NCI-H2171 (cell line): ENCODE data around the gene ATG14.
"Not testable (repeated sequence)": the region's sequence is repeated elsewhere in the genome, so short reads cannot be mapped to it uniquely, and the experiment has no call there.

Experiments used
- DNase-seq: peaks from one replicate; lab custom pipeline; 2025; lab: John Stamatoyannopoulos, UW

Gene ATG14

GRCh38 chr14:55411426-55412389, at the start of gene ATG14:
TSS of gene ATG14 (minus strand) at chr14:55411830. CDS start at chr14:55411822, 8 bp downstream.
- peak; percentile 91 for DNase-seq

- DNase-seq, result no peak
Observed at GRCh38 chr14:55458800-55459515, 47.3 kb upstream of the ATG14 start.

- DNase-seq, result no peak
Observed at GRCh38 chr14:55457496-55457895, 45.9 kb upstream of the ATG14 start.

GRCh38 chr14:55456411-55456810, 44.8 kb upstream of the ATG14 start:
- DNase-seq, result not testable (repeated sequence)

- DNase-seq, result peak; percentile 37
Observed at GRCh38 chr14:55454264-55455002, 42.8 kb upstream of the ATG14 start.

- DNase-seq, result no peak
Observed at GRCh38 chr14:55451950-55452349, 40.3 kb upstream of the ATG14 start.

- no peak for DNase-seq
Observed at GRCh38 chr14:55451398-55451797, 39.8 kb upstream of the ATG14 start.

GRCh38 chr14:55450987-55451386, 39.4 kb upstream of the ATG14 start:
- DNase-seq, result no peak

- DNase-seq, result no peak
Observed at GRCh38 chr14:55450539-55450938, 38.9 kb upstream of the ATG14 start.

- no peak for DNase-seq
Observed at GRCh38 chr14:55450124-55450523, 38.5 kb upstream of the ATG14 start.

- no peak for DNase-seq
Observed at GRCh38 chr14:55449116-55449515, 37.5 kb upstream of the ATG14 start.

- no peak for DNase-seq
Observed at GRCh38 chr14:55448141-55448614, 36.5 kb upstream of the ATG14 start.

- no peak for DNase-seq
Observed at GRCh38 chr14:55446833-55447232, 35.2 kb upstream of the ATG14 start.

- DNase-seq, result peak; percentile 46
Observed at GRCh38 chr14:55446127-55446736, 34.6 kb upstream of the ATG14 start.

GRCh38 chr14:55441286-55441685, 29.7 kb upstream of the ATG14 start:
- no peak for DNase-seq

- no peak for DNase-seq
Observed at GRCh38 chr14:55440385-55440784, 28.8 kb upstream of the ATG14 start, which contains the start of gene TBPL2. TSS of gene TBPL2 (minus strand) at chr14:55440616. CDS start at chr14:55440449, 167 bp downstream.

GRCh38 chr14:55438066-55438683, 26.5 kb upstream of the ATG14 start:
- peak; percentile 65 for DNase-seq

GRCh38 chr14:55436931-55437330, 25.3 kb upstream of the ATG14 start:
- no peak for DNase-seq

GRCh38 chr14:55436519-55436918, 24.9 kb upstream of the ATG14 start:
- DNase-seq, result no peak

- DNase-seq, result no peak
Observed at GRCh38 chr14:55434805-55435174, 23.2 kb upstream of the ATG14 start.
